Endothelial cell of umbilical vein (primary cell): Measurements from ENCODE around the gene RAD51B. TPM values are rescaled to one million over a fixed set of nuclear protein-coding genes. Genes with fewer than 3 reads are reported as not detected.
A peak's percentile ranks its signal among the peaks of the same experiment; 100 is the strongest.

Experiments used
- BruUV-seq: library from RNA; stranded (reverse); fragments of 400-500 nt; replicated peaks from 2 replicates; lab custom pipeline; 2021; lab: Mats Ljungman, UMichigan
- CTCF ChIA-PET: fragments of 300-600, 350-600 bp; sonication (Branson Sonifier 250); formaldehyde crosslinking; loops from one replicate; lab custom pipeline; 2021; ENCODE audit warnings: antibody characterized with exemption, inconsistent platforms; lab: Charles Lee
- POLR2A ChIA-PET: fragments of 300-600, 350-600 bp; sonication (Branson Sonifier 250); formaldehyde crosslinking; loops from one replicate; lab custom pipeline; 2021; ENCODE audit warnings: antibody characterized with exemption, inconsistent platforms; lab: Charles Lee
- DNase-seq: peaks from one replicate; pipeline ENCODE4 v3.0.0-alpha.2; 2011; ENCODE audit warnings: low read depth, low spot score
- FAIRE-seq: peaks from 2 replicates; lab custom pipeline; 2011; peaks lifted over from hg19 to GRCh38; lab: Jason Lieb, UNC
- H2AFZ ChIP-seq: 2 replicates; pipeline ENCODE4 v1.6.0; 2012; ENCODE audit warnings: low read depth, low read length, control low read depth, inconsistent platforms
- H3K27ac ChIP-seq: 2 replicates; pipeline ENCODE4 v1.5.1; 2011; ENCODE audit warnings: low read depth, mild to moderate bottlenecking, control low read depth, low read length, moderate library complexity; ENCODE audit not compliant: insufficient read depth
- H3K27me3 ChIP-seq, 2 experiments: 2 replicates each; pipeline versions ENCODE4 v1.6.0 to v1.6.1; 2011; ENCODE audit warnings: low read length in 2 of 2, mixed read lengths in 1 of 2; ENCODE audit not compliant: control insufficient read depth in 2 of 2, insufficient read depth in 2 of 2
- H3K36me3 ChIP-seq, 2 experiments: 2 replicates in 1 of 2; 3 replicates in 1 of 2; pipeline ENCODE4 v1.5.1; 2011; ENCODE audit warnings: low read length in 2 of 2, mild to moderate bottlenecking in 1 of 2, moderate library complexity in 1 of 2; ENCODE audit not compliant: control insufficient read depth in 2 of 2, insufficient read depth in 2 of 2; ENCODE audit errors: extremely low read depth in 1 of 2
- H3K4me1 ChIP-seq: 3 replicates; pipeline ENCODE4 v1.5.1; 2011; ENCODE audit warnings: mild to moderate bottlenecking, low read length; ENCODE audit not compliant: control insufficient read depth, insufficient read depth; ENCODE audit errors: extremely low read depth
- H3K4me2 ChIP-seq: 2 replicates; pipeline ENCODE4 v1.6.1; 2011; ENCODE audit warnings: low read length, control low read depth, mixed read lengths; ENCODE audit not compliant: insufficient read depth
- H3K4me3 ChIP-seq, 3 experiments: fragments of 200-600 bp in 1 of 3; sonication (generic), shearing (Covaris generic) in 1 of 3; replicated peaks in 1 of 3; 2 replicates each; pipeline ENCODE4 v1.5.1; 2011 to 2016; ENCODE audit warnings: control low read depth in 3 of 3, low read length in 3 of 3, mild to moderate bottlenecking in 2 of 3, inconsistent platforms in 1 of 3, low read depth in 1 of 3, moderate library complexity in 1 of 3; ENCODE audit not compliant: insufficient read depth in 1 of 3
- H3K79me2 ChIP-seq: 2 replicates; pipeline ENCODE4 v1.6.0; 2012; ENCODE audit warnings: low read length, inconsistent platforms; ENCODE audit not compliant: control insufficient read depth, insufficient read depth
- H3K9ac ChIP-seq: replicated peaks from 2 replicates; pipeline ENCODE3; 2011; ENCODE audit warnings: low read length, control low read depth; ENCODE audit not compliant: insufficient read depth; ENCODE audit errors: extremely low read depth
- H3K9me1 ChIP-seq: replicated peaks from 3 replicates; pipeline ENCODE4 v1.6.0; 2011; ENCODE audit warnings: mild to moderate bottlenecking, low read length; ENCODE audit not compliant: control insufficient read depth, insufficient read depth; ENCODE audit errors: extremely low read depth
- H3K9me3 ChIP-seq: replicated peaks from 2 replicates; pipeline ENCODE4 v1.5.1; 2012; ENCODE audit warnings: low read length, inconsistent platforms; ENCODE audit not compliant: control insufficient read depth, insufficient read depth
- H4K20me1 ChIP-seq: replicated peaks from 2 replicates; pipeline ENCODE3; 2011; ENCODE audit warnings: mild to moderate bottlenecking, low read length; ENCODE audit not compliant: control insufficient read depth, insufficient read depth; ENCODE audit errors: extremely low read depth
- EZH2 ChIP-seq: IDR thresholded peaks from 2 replicates; pipeline ENCODE4 v1.6.1; 2012; ENCODE audit warnings: borderline replicate concordance, low read depth, mild to moderate bottlenecking, moderate library complexity, low read length, inconsistent platforms; ENCODE audit not compliant: severe bottlenecking
- FOS ChIP-seq: IDR thresholded peaks from 2 replicates; pipeline ENCODE4 v1.6.1; 2011; ENCODE audit warnings: mild to moderate bottlenecking, low read length, moderate library complexity, borderline replicate concordance; ENCODE audit not compliant: insufficient read depth
- GATA2 ChIP-seq: IDR thresholded peaks from 2 replicates; pipeline ENCODE4 v1.7.0; 2011; ENCODE audit warnings: low read depth, mild to moderate bottlenecking, moderate library complexity, mixed read lengths, low read length; ENCODE audit not compliant: insufficient read length, insufficient read depth
- JUN ChIP-seq: IDR thresholded peaks from 2 replicates; pipeline ENCODE4 v1.6.1; 2011; ENCODE audit warnings: borderline replicate concordance, low read depth; ENCODE audit not compliant: insufficient read length, insufficient read depth
- MYC ChIP-seq: IDR thresholded peaks from one replicate; pipeline ENCODE4 v1.6.1; 2011; ENCODE audit warnings: mild to moderate bottlenecking, low read depth, low read length
- POLR2A ChIP-seq: IDR thresholded peaks from 2 replicates; pipeline ENCODE4 v1.6.1; 2012; ENCODE audit warnings: low read depth, mild to moderate bottlenecking, control low read depth, low read length
- POLR2AphosphoS5 ChIP-seq: IDR thresholded peaks from 2 replicates; pipeline ENCODE4 v1.6.1; 2012; ENCODE audit warnings: low read depth, mild to moderate bottlenecking, control low read depth, low read length, moderate library complexity; ENCODE audit not compliant: insufficient read depth
- dilution Hi-C: fragments of 300-500 bp; cut with MboI; formaldehyde crosslinking; loops from one replicate; pipeline ENCODE4 v1.15.0; 2019; ENCODE audit warnings: low sequenced_read_pairs; ENCODE audit not compliant: extremely low pct_ligation_motif_present
- intact Hi-C: fragments of 100-400 bp; cut with micrococcal nuclease; formaldehyde crosslinking; loops from one replicate; pipeline ENCODE4 v1.10.0; 2022
- polyA plus RNA-seq, 4 experiments: library from polyadenylated mRNA; depleted of rRNA in 3 of 4; stranded (reverse) in 3 of 4; unstranded in 1 of 4; fragments of >200 nt; gene quantifications; 2 replicates each; pipeline versions ENCODE4 v1.2.1 to v1.2.3, GENCODE V29; 2011 to 2012; ENCODE audit warnings: missing spikeins in 1 of 4
- total RNA-seq: library from RNA; stranded (reverse); gene quantifications from 2 replicates; pipeline ENCODE4 v1.2.3, GENCODE V29; 2021
- TF ChIP-seq, protein P1 (sequence below): IDR thresholded peaks from 2 replicates; pipeline ENCODE4 v1.6.1; 2011; ENCODE audit not compliant: insufficient read depth, insufficient read length
- TF ChIP-seq, protein P2 (sequence below), 2 donors: IDR thresholded peaks; 1 replicate in 1 of 2; 2 replicates in 1 of 2; pipeline ENCODE4 v1.5.1; 2011; ENCODE audit warnings: low read length in 2 of 2, mild to moderate bottlenecking in 2 of 2, moderate library complexity in 2 of 2, control low read depth in 1 of 2, inconsistent platforms in 1 of 2, low read depth in 1 of 2; ENCODE audit not compliant: insufficient read depth in 1 of 2; ENCODE audit errors: extremely low read depth in 1 of 2

The RAD51B gene
- total and polyA plus RNA-seq, 2 donors (not counting 3 experiments of a cell fraction or from before 2014, with no cell fraction given) = 3.9 to 19.0 TPM

DNA sequence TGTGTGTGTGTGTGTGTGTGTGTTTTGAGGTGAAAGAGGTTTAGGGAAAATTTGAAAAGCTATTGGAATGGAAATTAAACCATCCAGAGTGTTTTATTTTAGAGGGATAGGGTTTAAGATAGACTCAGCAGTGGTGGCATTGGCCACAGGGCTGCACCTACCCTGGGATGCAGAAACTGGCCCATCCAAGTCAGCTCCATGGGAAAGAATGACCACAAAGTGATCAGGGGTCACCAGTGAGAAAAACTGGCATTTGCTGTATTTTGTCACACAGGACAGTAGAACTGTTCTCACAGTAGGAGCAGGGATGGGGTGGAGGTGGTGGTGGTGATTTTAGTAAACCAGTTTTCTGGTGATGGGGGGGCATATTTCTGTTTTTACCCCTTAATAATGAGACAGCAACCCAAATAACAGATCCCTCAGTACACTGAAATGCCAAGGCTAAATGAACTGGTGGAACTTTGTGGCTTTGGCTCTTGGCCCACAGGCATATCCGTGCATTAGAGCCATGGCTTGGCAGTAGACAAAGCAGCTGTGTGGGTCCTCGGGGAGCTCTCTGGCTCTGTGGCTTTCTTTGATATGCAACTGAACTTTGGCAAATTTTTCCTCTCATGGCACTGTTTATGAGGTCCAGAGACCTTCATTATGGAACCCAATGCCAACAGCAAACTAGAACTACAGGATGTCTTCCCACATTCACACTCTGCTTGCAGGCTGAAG, 625.0 kb downstream of the RAD51B start:
- no peak overlapping the region for H3K4me3 ChIP-seq
- H3K36me3 ChIP-seq = no peaks in the 10 kb centered on the region
- no peaks in the 10 kb centered on the region for H3K4me1 ChIP-seq
- DNase-seq (peak; percentile 30), FAIRE-seq (no peak)
- intact Hi-C loops (no loop called here), dilution Hi-C loops (no loop called here)
- POLR2A ChIA-PET = no interaction called here
- H3K9me1 ChIP-seq = no peaks in the 10 kb centered on the region
- no peaks in the 10 kb centered on the region for H3K27me3 ChIP-seq
- no peak overlapping the region for H3K9ac ChIP-seq
- H3K4me2 ChIP-seq = no peak overlapping the region
- CTCF ChIA-PET = interaction anchor here (1.2 to 2.2 kb wide), 3 partner anchors 9 to 372 kb away, joined by 4 to 9 read pairs (median 5); no protein-coding TSS in a partner anchor
- no peaks in the 10 kb centered on the region for H3K79me2 ChIP-seq
- no peaks in the 10 kb centered on the region for H4K20me1 ChIP-seq
- no peak for TF ChIP-seq GATA2
- no peak for TF ChIP-seq MYC
- no peak for TF ChIP-seq FOS
- TF ChIP-seq JUN = no peak
- no peak for TF ChIP-seq EZH2
- no peak for TF ChIP-seq POLR2A
- TF ChIP-seq POLR2AphosphoS5 = no peak
- TF ChIP-seq, protein P1, sequence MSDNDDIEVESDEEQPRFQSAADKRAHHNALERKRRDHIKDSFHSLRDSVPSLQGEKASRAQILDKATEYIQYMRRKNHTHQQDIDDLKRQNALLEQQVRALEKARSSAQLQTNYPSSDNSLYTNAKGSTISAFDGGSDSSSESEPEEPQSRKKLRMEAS = no peak
- TF ChIP-seq, protein P2, sequence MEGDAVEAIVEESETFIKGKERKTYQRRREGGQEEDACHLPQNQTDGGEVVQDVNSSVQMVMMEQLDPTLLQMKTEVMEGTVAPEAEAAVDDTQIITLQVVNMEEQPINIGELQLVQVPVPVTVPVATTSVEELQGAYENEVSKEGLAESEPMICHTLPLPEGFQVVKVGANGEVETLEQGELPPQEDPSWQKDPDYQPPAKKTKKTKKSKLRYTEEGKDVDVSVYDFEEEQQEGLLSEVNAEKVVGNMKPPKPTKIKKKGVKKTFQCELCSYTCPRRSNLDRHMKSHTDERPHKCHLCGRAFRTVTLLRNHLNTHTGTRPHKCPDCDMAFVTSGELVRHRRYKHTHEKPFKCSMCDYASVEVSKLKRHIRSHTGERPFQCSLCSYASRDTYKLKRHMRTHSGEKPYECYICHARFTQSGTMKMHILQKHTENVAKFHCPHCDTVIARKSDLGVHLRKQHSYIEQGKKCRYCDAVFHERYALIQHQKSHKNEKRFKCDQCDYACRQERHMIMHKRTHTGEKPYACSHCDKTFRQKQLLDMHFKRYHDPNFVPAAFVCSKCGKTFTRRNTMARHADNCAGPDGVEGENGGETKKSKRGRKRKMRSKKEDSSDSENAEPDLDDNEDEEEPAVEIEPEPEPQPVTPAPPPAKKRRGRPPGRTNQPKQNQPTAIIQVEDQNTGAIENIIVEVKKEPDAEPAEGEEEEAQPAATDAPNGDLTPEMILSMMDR (IDR thresholded peaks at IDR 0.05; ENCODE audit: extremely low read depth in 1 of 2, insufficient read depth in 1 of 2, low read depth in 1 of 2, low read length in 2 of 2) = no peak
- H3K27ac ChIP-seq = no peak overlapping the region
- BruUV-seq = no TSS peak
- H2AFZ ChIP-seq = no peak overlapping the region
- H3K9me3 ChIP-seq = no peaks in the 10 kb centered on the region
